SKM-1 (cell line): ENCODE data around the gene SEMA3A.
"Not testable (repeated sequence)": the region's sequence is repeated elsewhere in the genome, so short reads cannot be mapped to it uniquely, and the experiment has no call there.

Experiments used
- DNase-seq: peaks from one replicate; lab custom pipeline; 2025; ENCODE audit not compliant: unreplicated experiment; lab: John Stamatoyannopoulos, UW

The SEMA3A gene

DNA sequence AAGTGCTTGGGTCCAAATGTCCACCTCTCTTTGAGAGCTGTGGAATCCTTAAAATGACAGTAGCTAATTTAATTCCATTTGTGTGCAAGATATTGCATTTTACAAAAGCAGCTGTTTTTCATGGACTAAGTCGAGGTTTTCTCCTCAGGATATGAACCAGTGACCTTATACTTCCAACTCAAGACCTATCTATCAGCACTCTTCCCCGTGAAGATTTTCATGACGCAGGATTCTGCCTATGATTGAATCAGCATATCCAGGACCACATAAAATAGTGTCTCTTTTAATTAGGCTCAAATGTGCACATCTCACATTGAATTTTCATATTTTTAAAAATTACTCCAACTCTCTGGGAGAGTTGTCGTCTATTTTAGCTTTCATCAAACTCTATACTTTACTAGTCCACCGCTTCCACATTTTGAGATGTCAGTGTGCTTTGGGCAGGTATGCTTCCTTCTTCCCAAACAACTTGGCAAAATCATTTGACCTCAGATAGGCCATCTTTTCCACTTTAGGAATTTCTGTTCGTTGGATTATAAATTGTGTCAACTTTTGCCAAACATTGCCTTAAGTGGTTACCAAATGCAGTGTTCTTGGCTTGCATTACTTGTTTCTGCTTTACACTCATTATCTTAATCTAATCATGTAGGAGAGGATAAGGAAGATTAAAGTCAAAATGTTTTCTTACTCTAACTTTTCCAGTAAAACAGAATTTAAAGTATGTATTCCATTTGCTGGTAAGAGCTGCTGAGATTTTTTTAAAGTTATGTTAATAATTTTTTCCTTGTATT is 39.4 kb downstream of the SEMA3A start:
- DNase-seq: no peak

GRCh38 chr7:84152995-84153394 is 41.6 kb downstream of the SEMA3A start:
- no peak for DNase-seq

GRCh38 chr7:84150370-84150769 is 44.2 kb downstream of the SEMA3A start:
- DNase-seq: not testable (repeated sequence)

GRCh38 chr7:84149573-84149972 is 45.0 kb downstream of the SEMA3A start:
- no peak for DNase-seq

- DNase-seq: no peak
Measured at GRCh38 chr7:84145892-84146291, 48.7 kb downstream of the SEMA3A start.

GRCh38 chr7:84144935-84145334 is 49.7 kb downstream of the SEMA3A start:
- no peak for DNase-seq

DNA sequence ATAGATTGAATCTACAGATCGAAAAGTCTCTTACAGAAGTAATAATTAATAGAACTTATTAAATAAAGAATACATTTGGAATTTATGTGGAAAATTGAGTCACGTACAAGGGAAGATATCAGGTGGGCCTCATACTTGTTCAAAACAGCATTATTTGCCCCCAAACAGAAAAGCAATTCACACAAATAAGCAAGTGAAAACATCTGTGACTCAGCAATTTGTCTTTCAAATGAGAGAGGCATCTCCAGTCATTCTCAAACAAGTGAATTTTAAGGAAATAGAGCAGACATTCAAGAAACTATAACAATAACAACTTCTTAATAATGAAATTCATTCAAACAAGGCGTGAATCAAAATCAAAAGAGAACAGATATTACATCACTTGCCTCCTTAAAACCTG is 50.1 kb downstream of the SEMA3A start:
- DNase-seq: no peak

GRCh38 chr7:84142726-84143125 is 51.9 kb downstream of the SEMA3A start:
- no peak for DNase-seq

DNA sequence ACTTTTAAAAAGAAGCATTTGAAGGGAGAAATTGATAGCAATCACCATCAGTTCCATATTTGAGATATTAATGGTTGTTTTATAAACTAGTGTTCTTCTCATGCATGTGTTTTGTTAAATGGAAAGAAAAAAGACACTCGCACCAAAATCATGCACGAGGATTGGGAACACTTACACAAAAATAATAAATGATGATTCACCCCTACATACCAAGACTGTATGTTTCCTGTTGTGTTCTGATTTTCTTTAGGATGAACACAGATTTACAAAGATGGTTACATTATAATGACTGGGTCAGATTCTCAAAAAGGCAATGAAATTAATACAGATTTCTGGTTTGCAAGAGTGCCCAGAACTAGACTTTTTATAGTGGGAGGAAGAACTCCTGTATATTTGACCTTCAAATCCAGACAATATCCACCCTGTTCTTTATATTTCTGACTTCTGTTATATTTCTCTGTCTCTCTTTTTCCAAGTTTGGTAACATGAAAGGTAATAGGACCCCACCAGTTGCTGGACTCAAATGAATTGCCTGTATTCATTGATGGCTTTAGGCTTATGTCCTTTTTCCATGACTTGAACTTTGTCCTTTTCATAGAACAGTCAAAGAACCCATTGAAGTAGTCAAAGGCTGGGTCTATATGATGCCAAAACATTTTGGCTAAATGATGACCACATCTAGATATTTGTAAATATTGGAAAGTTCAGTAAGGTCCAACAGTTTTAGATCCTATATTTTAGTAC is 54.4 kb downstream of the SEMA3A start:
- no peak for DNase-seq

GRCh38 chr7:84138411-84138810 is 56.2 kb downstream of the SEMA3A start:
- no peak for DNase-seq

DNA sequence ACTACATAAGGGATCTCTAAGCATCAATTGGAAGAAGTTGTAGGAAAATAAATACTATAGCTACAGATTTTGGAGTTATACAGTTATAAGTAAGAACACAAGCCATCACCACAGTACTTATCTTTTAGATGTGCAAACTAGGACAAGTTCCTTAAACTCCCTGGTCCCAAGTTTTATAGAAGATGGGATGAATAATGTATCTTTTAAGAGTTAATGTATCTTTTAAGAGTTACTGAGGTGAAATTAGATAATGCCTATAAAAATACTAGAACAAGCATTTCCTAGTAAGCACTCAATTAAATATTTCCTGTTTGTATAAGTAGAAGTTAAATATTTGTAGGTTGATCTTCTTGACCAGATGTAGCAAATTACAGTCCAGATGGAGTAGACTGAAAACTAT is 56.8 kb downstream of the SEMA3A start:
- no peak for DNase-seq

DNA sequence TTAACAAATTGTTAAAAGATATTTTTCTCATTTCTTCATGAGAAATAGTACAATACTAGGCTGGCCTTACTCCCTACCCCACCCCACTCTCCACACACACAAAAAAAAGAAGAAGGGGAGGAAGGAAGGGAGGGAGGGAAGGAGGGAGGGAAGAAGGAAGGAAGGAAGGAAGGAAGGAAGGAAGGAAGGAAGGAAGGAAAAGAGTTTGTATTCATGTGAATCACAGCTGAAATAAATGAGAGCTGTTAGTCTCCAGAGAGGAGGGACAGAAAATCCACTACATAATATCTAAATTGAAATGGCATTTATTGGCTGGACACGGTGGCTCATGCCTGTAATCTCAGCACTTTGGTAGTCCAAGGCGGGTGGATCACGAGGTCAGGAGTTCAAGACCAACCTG is 57.8 kb downstream of the SEMA3A start:
- DNase-seq: no peak

- DNase-seq: no peak
Measured at GRCh38 chr7:84136336-84136735, 58.3 kb downstream of the SEMA3A start.

GRCh38 chr7:84134169-84134568 is 60.4 kb downstream of the SEMA3A start:
- no peak for DNase-seq

DNA sequence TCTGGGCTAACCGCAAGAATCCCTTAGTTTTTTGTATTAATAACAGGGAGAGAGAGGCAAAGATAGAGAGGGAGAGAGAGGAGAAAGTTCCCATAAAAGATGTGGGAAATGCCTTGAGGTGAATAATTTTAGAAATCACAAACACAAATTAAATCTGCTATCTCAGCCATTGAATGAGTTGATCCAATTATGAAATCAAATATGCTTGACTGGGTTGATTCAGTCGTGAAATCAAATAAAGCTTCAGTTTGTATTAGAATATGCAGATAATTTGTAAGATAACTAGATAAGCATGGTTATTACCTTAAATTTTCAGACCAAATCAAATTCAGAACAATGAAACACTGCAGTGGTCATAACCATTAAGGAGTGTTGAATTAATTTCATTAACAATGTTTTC is 68.9 kb downstream of the SEMA3A start:
- no peak for DNase-seq

GRCh38 chr7:84123965-84124547 is 70.5 kb downstream of the SEMA3A start:
- DNase-seq: no peak

DNA sequence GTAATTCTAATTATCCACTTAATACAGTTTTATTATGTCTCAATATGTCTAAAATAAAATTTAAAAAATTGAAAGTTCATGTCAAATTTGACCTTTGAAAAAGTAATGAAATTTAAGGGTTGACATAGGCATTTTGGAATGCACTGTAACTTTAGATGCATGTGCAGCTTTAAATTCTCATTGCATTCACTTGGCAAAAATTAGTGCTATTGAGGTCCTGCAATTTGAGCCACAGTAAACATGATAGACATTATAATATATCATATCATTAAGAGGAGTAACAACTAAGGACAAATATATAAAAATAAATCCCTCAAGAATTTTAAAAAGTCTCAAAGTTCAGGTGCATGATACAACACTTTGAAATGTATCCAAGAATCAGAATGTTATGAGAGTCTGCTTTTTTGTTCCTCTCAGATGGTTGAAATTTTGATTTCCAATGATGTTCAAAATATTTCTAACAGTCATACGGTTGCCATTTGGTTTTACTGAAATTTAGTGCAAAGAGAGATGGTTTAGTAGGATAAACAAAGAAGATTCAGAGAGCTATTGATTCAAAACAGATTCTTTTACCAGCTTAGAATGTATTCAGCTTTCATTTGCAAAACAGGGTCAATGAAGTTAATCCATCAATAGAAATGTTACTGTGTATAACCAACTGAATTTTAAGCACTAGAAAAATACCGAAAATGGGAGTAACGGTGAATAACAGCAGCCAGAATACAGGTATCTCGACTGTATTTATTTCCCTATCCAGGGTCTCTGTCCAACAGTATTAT is 71.8 kb downstream of the SEMA3A start:
- DNase-seq: no peak

GRCh38 chr7:84117304-84117703 is 77.3 kb downstream of the SEMA3A start:
- DNase-seq: no peak

GRCh38 chr7:84113906-84114850 is 80.4 kb downstream of the SEMA3A start:
- DNase-seq: no peak

DNA sequence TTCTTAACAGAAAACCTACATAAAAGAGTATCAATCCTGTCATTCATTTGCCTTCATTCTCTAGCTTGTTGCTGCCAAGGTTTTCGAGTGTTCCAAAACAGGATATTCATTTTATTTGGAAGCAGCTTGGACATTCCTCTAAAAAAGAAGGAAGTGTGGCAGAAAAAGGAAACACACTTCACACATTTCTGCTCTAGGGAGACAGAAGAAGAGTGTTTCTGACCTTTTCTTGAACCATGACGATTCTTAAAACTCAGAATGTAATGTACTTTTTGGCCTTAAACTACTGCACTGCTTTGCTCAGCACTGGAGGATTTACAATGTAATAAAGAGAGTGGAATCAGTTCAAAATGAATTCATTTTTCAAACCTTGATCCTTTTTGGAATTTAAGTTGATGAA is 81.3 kb downstream of the SEMA3A start:
- no peak for DNase-seq
